Fibroblast of lung (primary cell): ENCODE results near the gene NLGN1. TPM values are rescaled to one million over a fixed set of nuclear protein-coding genes. Genes with fewer than 3 reads are reported as not detected.
A peak's percentile ranks its signal among the peaks of the same experiment; 100 is the strongest.

ENCODE experiments used
- DNase-seq, 2 donors: peaks; one replicate each; pipeline versions ENCODE4 v3.0.0 to v3.0.0-alpha.2; 2010; ENCODE audit warnings: low read depth in 2 of 2
- H2AFZ ChIP-seq: 2 replicates; pipeline ENCODE4 v1.5.1; 2012; ENCODE audit warnings: low read length, control low read depth, inconsistent platforms
- H3K27ac ChIP-seq: 2 replicates; pipeline ENCODE4 v1.5.1; 2011; ENCODE audit warnings: low read length, control low read depth; ENCODE audit not compliant: insufficient read depth
- H3K27me3 ChIP-seq: 2 replicates; pipeline ENCODE4 v1.5.1; 2011; ENCODE audit warnings: mild to moderate bottlenecking, low read length; ENCODE audit not compliant: control insufficient read depth, insufficient read depth
- H3K36me3 ChIP-seq: 2 replicates; pipeline ENCODE4 v1.5.1; 2011; ENCODE audit warnings: low read length; ENCODE audit not compliant: control insufficient read depth, insufficient read depth
- H3K4me1 ChIP-seq: 2 replicates; pipeline ENCODE4 v1.5.1; 2011; ENCODE audit warnings: low read length; ENCODE audit not compliant: control insufficient read depth, insufficient read depth; ENCODE audit errors: extremely low read depth
- H3K4me2 ChIP-seq: 2 replicates; pipeline ENCODE4 v1.5.1; 2011; ENCODE audit warnings: low read length, control low read depth; ENCODE audit not compliant: insufficient read depth; ENCODE audit errors: extremely low read depth
- H3K4me3 ChIP-seq, 4 experiments: fragments of 200-600 bp in 1 of 4; sonication (generic) in 1 of 4; replicated peaks in 1 of 4; 2 replicates each; pipeline ENCODE4 v1.5.1; 2011 to 2016; ENCODE audit warnings: low read length in 4 of 4, low read depth in 3 of 4, mild to moderate bottlenecking in 3 of 4, control low read depth in 2 of 4, inconsistent platforms in 1 of 4, mixed read lengths in 1 of 4; ENCODE audit not compliant: insufficient read depth in 1 of 4; ENCODE audit errors: control extremely low read depth in 1 of 4
- H3K79me2 ChIP-seq: 2 replicates; pipeline ENCODE4 v1.5.1; 2012; ENCODE audit warnings: mild to moderate bottlenecking, low read length, inconsistent platforms; ENCODE audit not compliant: control insufficient read depth, insufficient read depth
- H3K9ac ChIP-seq: 2 replicates; pipeline ENCODE4 v1.5.1; 2011; ENCODE audit warnings: mild to moderate bottlenecking, low read length, control low read depth; ENCODE audit not compliant: insufficient read depth
- H3K9me3 ChIP-seq: 2 replicates; pipeline ENCODE4 v1.5.1; 2012; ENCODE audit warnings: low read depth, low read length; ENCODE audit not compliant: control insufficient read depth, insufficient read depth
- H4K20me1 ChIP-seq: 2 replicates; pipeline ENCODE4 v1.5.1; 2011; ENCODE audit warnings: low read length; ENCODE audit not compliant: control insufficient read depth, insufficient read depth; ENCODE audit errors: extremely low read depth
- CTCF ChIP-seq, 2 donors: IDR thresholded peaks in 1 of 2; conservative IDR thresholded peaks in 1 of 2; 1 replicate in 1 of 2; 2 replicates in 1 of 2; pipeline ENCODE4 v1.5.1; 2011 to 2012; ENCODE audit warnings: low read length in 2 of 2, control low read depth in 1 of 2, inconsistent platforms in 1 of 2, low read depth in 1 of 2, mild to moderate bottlenecking in 1 of 2
- EZH2 ChIP-seq: IDR thresholded peaks from 2 replicates; pipeline ENCODE4 v1.5.1; 2012; ENCODE audit warnings: low read length, control low read depth, mild to moderate bottlenecking; ENCODE audit errors: missing control alignments
- polyA plus RNA-seq, 2 donors: library from polyadenylated mRNA; depleted of rRNA in 1 of 2; stranded (reverse) in 1 of 2; unstranded in 1 of 2; fragments of >200 nt; gene quantifications; 2 replicates each; pipeline ENCODE4 v1.2.1, GENCODE V29; 2011 to 2012; ENCODE audit warnings: missing spikeins in 1 of 2
- total RNA-seq: library from RNA; depleted of rRNA; stranded (reverse); fragments of >200 nt; gene quantifications from 2 replicates; pipeline ENCODE4 v1.2.1, GENCODE V29; 2014

Gene NLGN1
- total and polyA plus RNA-seq, 2 donors (not counting 1 experiment from before 2014, with no cell fraction given), result 0.61 to 2.1 TPM

DNA sequence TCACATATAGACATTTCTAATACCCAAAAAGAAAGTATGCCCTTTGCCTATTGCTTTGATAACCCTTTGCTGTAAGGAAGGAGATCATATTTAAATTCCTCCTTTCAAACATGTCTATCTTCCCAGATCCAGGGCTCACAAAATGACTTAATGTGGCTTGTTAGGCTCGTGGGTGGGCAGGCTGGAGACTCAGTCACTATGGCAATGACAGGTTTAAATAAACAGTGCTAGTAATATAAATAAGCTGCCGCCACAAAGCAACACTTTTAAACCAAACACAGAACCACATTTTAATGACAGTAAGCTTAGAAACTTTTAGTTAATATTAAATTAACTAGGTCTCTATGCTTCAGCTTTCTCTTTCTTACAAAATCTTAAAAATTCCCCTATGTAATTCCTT lies 845.6 kb downstream of the NLGN1 start:
- Histone ChIP-seq H3K79me2 (no peaks in the 10 kb centered on the region), H3K4me2 (no peak overlapping the region), H3K4me3 (no peak overlapping the region), H4K20me1 (no peaks in the 10 kb centered on the region), H3K9me3 (no peaks in the 10 kb centered on the region), H3K36me3 (no peaks in the 10 kb centered on the region), H3K9ac (no peak overlapping the region), H3K4me1 (no peaks in the 10 kb centered on the region), H3K27me3 (no peaks in the 10 kb centered on the region), H3K27ac (no peak overlapping the region), H2AFZ (no peak overlapping the region)
- no peak for TF ChIP-seq EZH2
- TF ChIP-seq CTCF (conservative IDR thresholded peaks at IDR 0.05 in 1 of 2, IDR thresholded peaks at IDR 0.05 in 1 of 2; ENCODE audit: low read depth in 1 of 2, low read length in 2 of 2), result no peak
- peak; percentile 42 to 67 for DNase-seq

DNA sequence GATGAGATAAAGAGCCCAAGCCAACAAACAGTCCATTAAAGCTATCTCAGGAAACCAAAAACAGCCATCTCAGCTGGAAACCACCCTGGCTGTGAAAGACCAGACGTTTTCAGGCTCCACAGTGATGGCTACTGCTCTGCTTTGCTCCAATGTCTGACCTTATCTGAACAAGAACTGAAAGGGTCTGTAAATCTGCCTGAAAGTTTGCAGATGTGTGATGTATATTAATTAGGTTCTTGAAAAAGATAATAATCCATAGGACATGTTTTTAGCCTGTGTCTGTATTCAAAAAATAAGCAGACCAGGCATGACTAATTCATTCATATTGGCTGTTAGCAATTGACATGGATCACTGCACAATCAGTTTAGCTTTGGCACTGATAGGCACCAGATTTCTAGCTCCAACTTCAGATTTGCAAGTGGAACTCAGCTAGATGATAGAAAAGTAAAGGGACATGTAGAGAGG lies 850.2 kb downstream of the NLGN1 start:
- Histone ChIP-seq H3K9me3 (no peaks in the 10 kb centered on the region), H3K4me2 (no peak overlapping the region), H4K20me1 (no peaks in the 10 kb centered on the region), H2AFZ (no peak overlapping the region), H3K36me3 (no peaks in the 10 kb centered on the region), H3K4me3 (no peak overlapping the region), H3K4me1 (no peaks in the 10 kb centered on the region), H3K79me2 (no peaks in the 10 kb centered on the region), H3K9ac (no peak overlapping the region), H3K27me3 (no peaks in the 10 kb centered on the region), H3K27ac (no peak overlapping the region)
- DNase-seq, result no peak
- TF ChIP-seq EZH2, result no peak
- no peak for TF ChIP-seq CTCF (conservative IDR thresholded peaks at IDR 0.05 in 1 of 2, IDR thresholded peaks at IDR 0.05 in 1 of 2; ENCODE audit: low read depth in 1 of 2, low read length in 2 of 2)

DNA sequence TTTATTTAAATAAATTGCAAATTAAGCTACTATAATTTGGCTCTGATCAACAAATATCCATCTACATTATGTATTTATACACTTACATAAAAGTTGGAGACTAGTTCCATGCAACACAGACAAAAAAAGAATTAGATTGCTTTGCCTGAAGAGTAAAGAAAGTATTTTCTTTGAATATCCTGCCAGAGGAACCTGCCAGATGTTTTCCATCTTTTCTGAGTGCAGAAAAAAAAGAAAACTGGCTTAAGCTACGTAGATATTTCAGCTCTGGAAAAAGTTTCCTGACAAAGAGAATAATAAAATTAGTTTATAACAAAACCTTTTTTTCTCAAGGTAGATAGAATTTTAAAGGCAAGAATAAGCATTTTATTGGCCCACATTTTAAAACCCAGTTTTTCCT lies 854.1 kb downstream of the NLGN1 start:
- no peak for TF ChIP-seq EZH2
- no peak for TF ChIP-seq CTCF (conservative IDR thresholded peaks at IDR 0.05 in 1 of 2, IDR thresholded peaks at IDR 0.05 in 1 of 2; ENCODE audit: low read depth in 1 of 2, low read length in 2 of 2)
- H4K20me1 ChIP-seq, result no peaks in the 10 kb centered on the region
- no peak overlapping the region for H3K4me3 ChIP-seq
- DNase-seq, result peak in 1 of 2 donors; percentile 38
- H3K9ac ChIP-seq, result no peak overlapping the region
- H3K4me1 ChIP-seq, result no peaks in the 10 kb centered on the region
- H3K27ac ChIP-seq, result no peak overlapping the region
- no peak overlapping the region for H3K4me2 ChIP-seq
- H2AFZ ChIP-seq, result no peak overlapping the region
- H3K9me3 ChIP-seq, result no peaks in the 10 kb centered on the region
- no peaks in the 10 kb centered on the region for H3K27me3 ChIP-seq
- H3K36me3 ChIP-seq, result no peaks in the 10 kb centered on the region
- H3K79me2 ChIP-seq, result no peaks in the 10 kb centered on the region
